Activated T-cell treated with anti-CD3 and anti-CD28 coated beads for 1 hour (primary cell): ENCODE data around the gene TNFSF10.
"Not testable (repeated sequence)": the region's sequence is repeated elsewhere in the genome, so short reads cannot be mapped to it uniquely, and the experiment has no call there.

Source experiments
- DNase-seq: peaks from one replicate; pipeline ENCODE4 v3.0.0-alpha.2; 2020; ENCODE audit warnings: low read depth

Gene TNFSF10

DNA sequence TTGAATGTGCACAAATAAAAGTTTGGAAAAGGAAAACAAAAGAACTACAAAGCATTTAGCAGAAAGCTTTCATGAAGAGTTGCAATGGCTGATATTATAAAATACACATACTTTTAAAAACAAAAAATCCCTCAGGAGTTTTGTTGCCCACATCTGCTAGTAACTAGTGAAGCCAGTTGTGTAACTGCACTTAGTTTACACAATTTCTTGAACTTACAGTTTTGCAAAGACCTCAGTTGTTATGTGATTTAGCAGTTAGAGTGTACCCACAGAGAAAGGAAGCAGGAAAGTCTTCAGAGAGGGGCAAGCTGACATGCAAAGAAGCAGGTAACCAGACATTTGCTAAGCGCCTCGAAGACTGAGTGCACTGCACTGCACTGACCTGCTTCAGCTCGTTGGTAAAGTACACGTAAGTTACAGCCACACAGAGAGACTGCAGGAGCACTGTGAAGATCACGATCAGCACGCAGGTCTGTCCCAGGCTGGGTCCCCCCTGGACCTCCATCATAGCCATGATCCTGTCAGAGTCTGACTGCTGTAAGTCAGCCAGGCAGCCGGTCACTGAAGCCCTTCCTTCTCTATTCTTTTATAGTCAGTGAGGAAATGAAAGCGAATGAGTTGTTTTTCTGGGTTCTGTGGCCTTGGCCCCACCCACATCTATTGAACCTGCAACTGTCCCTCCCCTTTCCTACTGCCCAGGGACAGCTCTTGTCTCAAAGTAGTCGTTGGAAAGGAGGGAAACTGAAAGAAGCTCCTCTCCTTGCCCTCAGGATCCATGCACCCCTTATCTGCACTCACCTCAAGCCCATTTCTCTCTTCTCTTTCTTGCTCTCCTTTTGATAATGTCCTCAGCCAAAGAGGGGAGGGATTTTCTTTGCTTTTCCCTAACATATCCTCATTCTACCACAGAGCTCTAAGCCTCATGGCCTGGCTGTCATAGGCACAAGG is at the start of gene TNFSF10:
Gene TNFSF10, minus strand, starts transcription at position 560 of the 948 bp plus-strand sequence. Its CDS starts 46 bp downstream, at position 514.
- DNase-seq, result peak; percentile 25

DNA sequence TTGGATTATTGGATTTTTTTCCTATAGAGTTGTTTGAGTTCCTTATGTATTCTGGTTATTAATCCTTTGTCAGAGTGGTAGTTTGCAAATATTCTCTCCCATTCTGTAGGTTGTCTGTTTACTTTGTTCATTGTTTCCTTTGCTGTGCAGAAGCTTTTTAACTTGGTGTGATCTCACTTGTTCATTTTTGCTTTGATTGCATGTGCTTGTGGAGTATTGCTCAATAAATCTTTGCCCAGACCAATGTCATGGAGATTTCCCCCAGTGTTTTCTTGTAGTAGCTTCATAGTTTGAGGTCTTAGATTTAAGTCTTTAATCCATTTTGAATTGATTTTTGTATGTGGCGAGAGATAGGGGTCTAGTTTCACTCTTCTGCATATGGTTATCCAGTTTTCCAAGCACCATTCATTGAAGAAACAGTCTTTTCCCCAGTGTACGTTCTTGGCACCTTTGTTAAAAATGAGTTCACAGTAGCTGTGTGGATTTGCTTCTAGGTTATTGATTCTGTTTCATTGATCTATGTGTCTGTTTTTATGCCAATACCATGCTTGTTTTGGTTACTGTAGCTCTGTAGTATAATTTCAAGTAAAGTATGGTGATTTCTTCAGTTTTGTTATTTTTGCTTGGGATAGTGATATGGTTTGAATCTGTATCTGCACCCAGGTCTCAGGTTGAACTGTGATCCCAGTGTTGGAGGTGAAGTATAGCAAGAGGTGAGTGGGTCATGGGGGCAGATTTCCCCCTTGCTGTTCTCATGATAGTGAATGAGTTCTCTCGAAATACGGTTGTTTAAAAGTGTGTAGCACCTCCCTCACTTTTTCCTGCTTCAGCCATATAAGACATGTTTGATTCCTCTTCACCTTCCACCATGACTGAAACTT is 46.1 kb upstream of the TNFSF10 start:
- no peak for DNase-seq

DNA sequence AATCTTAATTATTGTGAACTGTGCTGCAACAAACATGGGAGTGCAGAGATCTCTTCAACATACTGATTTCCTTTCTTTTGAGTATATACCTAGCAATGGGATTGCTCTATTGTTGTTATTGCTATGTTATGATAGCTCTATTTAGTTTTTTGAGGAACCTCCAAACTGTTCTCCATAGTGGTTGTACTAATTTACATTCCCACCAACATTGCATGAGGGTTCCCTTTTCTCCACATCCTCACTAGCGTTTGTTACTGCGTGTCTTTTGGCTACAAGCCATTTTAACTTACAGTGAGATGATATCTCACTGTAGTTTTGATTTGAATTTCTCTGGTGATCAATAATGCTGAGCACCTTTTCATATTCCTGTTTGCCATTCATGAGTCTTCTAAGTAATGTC is 45.5 kb upstream of the TNFSF10 start:
- DNase-seq, result no peak

DNA sequence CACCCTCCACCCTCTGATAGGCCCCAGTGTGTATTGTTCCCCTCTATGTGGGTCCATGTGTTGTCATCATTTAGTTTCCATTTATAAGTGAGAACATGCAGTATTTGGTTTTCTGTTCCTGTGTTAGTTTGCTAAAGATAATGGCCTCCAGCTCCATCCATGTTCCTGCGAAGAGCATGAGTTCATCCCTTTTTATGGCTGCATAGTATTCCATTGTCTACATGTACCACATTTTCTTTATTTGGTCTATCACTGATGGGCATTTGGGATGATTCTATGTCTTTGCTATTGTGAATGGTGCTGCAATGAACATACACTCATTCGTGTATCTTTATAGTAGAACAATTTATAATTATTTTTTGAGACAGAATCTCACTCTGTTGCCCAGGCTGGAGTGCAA is 43.6 kb upstream of the TNFSF10 start:
- not testable (repeated sequence) for DNase-seq

DNA sequence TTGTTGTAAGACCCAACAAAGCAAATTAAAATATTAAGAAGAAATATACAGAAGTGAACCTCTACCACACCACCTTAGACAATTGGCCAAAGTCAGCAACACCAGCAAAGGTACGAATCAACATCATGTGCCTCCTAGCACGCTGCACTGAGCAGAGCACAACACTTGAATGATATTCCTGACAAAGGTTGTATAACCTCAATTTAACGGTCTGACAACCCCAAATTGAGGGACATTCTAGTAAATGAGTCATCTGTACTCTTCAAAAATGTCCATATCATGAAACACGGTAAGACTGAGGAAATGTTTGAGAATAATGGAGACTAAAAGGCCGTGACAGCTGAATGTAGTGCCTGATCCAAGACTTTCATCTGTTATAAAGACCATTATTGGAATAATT is 41.3 kb upstream of the TNFSF10 start:
- DNase-seq, result no peak

DNA sequence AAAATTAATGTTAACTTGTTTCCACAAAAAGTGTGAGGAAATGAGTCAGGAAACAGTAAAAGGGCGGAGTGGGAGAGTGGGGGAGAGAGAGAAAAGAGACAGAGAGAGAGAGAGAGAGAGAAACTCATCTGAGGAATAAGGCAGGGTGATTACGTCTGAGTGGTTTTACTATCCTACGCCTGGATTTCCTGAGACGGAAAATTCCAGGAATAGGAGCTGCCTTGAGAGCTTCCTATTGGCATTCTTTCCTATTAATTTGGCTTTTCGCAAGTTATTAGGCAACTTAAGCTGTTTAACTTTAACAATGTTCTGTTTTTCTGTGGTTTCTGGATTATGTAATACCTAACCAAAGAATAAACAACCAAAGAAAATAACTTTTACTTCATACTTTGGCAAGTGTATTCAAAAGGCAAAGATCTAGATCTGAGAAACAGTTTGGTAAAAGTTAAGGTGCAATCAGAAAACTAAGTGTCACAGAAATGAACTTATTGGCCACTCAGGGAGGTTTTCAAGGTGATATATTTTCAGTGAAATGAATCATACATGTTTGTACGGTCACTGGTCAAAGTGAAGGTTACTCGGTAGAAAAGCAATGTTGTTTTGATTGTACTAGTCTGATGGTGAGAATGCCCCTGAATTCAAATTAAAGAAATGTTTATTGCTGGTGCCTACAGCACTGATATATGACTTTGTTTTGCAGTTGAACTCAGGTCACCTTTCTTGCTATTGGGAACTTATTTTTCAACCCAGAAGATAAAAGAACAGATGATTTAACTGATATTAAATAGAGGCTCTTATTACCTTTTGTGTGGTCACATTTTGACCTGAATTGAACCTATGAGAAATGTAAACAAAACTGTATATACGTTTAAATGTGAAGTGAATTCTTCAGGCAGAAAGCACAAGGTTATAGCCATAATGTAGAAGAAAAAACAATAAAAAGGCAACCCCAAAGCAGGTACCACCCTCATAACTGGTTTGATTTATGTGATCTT is 39.9 kb upstream of the TNFSF10 start:
- DNase-seq, result no peak

DNA sequence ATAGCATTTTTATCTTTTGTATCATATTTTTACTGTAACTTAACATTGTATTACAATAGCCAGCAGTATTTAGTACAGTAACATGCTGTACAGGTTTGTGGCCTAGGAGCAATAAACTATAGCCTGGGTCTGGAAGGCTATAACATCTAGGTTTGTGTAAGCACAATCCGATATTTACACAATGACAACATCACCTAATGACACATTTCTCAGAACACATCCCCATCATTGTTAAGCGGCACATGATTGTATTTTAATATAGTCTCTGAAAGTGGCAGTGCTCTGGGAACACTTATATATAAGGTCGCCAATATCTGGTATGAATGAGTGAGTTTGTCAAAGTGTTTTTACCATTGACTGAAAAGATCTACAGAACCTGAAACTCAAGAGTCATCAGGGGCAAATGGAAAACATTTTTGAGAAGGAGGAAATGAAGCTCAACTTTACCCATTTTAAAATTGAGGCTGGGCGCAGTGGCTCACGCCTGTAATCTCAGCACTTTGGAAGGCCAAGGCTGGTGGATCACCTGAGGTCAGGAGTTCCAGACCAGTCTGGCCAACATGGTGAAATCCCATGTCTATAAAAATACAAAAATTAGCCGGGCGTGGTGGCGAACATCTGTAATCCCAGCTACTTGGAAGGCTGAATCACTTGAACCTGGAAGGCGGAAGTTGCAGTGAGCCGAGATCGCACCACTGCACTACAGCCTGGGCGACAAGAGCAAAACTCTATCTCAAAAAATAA is 38.8 kb upstream of the TNFSF10 start:
- no peak for DNase-seq

DNA sequence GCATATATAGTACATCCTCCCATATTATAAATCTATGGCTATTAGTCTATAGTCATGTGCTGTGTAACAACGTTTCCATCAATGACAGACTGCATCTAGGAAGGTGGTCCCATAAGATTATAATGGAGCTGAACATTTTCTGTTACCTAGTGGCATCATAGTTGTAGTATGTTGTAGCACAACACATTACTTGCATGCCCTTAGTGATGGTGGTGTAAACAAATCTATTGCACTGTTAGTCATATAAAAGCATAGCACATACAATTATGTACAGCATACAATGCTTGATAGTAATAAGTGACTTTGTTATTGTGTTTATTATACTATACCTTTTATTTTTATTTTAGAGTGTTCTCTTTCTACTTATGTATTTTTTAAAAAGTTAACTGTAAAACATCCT is 37.4 kb upstream of the TNFSF10 start:
- DNase-seq, result no peak

DNA sequence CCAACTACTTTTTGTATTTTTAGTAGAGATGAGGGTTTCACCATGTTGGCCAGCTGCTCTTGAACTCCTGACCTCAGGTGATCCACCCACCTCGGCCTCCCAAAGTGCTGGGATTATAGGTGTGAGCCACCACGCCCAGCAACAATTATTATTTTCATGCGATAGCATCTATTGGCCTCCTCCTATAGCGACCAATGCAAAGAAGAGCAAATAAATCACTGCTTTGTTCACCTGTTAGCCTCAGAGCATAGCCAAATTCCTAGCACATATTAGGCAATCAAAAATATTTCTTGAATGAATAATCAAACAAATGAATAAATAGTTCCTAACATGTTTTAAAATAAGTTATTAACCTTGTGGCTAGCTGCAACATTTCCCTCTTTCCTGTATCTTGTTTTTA is 36.8 kb upstream of the TNFSF10 start:
- no peak for DNase-seq

DNA sequence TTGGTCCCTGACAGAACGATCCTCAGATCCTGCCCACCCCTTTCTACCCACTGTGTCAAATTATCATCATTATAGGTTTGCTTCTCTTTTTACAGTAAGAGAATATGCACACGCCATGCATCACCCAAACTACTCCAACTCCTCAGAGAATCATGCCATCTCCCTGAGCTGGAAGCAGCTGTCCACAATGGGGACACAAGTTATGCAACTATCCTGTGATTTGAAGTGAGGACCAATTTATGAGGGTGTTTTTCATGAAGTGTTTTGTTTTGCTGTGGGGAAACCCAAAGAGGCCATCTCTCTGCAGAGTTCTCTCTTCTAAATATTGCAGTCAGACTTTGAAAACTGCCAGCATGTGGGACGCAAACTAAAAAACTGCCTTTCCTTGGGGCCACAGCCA is 35.8 kb upstream of the TNFSF10 start:
- no peak for DNase-seq

DNA sequence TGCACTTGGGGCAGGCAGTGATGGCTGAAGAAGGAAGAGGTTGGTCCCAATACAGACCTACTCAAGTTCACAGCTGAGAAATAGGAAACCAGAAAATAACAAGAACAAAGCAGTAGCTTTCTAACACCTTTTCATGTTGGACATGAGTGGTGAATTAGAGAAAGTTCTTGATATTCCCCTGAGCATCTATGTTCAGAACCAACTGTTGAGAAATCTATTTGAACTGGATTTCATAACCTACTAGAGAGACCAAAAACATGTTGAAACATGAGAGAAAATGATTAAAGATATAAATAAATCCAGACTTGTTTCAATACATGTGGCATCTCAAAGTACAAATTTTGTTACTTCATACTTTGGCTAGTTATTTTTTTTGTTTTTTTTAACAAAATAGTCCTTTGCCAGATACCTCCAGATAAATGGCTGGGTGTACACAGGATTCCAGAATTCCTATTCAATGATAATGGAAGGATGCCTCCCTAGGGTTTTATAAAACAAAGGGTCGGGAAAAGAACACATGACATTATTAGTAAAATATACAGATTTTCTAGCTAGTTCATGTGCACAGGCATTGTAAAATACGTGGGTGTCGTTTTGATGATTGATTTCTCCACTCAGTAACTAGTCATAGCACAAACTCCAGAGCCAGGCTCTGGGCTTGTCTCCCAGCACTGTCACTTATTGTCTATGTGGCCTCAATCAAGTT is 34.4 kb upstream of the TNFSF10 start:
- DNase-seq, result no peak

DNA sequence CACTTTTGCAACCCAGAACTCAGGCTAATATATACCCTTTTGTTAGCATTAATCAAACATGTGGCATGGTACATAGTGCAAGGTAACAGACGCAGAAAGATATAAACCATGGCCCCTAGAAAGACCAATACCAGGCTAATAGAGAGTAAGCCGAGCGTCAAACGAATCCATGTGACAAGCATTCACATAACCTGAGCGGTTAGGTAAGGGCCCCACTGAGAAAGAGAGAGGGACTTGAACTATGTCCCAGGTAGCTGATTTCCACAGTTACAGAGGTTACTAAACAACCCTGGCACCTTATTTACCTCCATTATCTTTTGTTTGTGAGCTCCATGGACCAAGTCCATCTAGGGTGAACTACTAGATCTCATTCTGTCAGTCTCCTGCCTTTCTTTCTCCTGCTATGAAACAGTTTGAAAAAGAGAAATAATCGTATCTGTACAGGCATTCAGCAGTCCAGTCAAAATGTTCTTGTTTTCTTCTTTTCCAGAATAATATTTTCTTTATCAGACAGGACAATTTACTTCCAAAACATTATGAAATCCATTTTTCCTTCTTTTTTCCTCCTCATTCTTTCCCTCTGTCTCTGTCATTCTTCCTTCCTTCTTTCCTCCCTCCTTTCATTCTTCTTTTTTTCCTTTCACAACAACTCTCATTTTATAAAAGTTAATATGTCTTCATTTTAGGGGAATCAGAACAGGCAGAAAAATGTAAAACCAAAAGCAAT is 30.5 kb upstream of the TNFSF10 start:
- no peak for DNase-seq

DNA sequence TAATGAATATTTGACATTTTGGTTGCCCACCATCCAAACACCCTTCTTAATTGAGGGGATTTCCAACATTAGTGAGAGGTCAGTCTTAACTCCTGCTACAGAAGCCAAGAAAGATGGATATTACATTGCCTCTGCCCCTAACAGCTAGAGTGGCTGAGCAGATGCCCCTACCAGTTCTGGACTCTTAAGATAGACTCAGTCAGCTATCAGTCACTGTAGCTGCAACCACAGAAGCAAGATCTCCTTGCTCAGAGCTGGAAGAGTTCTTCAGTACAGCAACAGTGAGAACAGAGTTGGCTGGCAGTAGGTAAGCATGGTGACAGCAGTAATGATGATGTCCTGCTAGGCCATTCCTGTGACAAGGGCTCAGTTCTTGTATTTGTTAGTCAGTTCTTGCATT is 29.4 kb upstream of the TNFSF10 start:
- no peak for DNase-seq

DNA sequence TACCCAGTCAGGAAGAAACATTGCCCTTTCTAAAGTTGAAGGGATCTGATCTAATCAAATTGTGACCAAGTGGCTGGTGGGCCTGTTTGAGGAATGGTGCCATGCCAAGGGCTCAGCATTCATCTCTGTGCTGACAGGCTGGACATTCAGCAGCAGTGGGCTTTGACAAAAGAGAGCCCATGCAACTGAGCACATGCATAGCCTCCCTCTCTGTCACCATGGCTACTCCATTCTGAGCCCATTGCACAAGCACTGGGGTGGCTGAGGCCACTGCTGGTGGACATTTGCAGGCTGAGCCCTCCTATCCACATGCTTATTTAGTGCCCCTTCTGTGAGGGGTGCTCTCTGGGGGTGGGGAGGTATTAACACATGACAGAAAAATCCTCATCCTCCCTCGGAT is 28.6 kb upstream of the TNFSF10 start:
- no peak for DNase-seq

DNA sequence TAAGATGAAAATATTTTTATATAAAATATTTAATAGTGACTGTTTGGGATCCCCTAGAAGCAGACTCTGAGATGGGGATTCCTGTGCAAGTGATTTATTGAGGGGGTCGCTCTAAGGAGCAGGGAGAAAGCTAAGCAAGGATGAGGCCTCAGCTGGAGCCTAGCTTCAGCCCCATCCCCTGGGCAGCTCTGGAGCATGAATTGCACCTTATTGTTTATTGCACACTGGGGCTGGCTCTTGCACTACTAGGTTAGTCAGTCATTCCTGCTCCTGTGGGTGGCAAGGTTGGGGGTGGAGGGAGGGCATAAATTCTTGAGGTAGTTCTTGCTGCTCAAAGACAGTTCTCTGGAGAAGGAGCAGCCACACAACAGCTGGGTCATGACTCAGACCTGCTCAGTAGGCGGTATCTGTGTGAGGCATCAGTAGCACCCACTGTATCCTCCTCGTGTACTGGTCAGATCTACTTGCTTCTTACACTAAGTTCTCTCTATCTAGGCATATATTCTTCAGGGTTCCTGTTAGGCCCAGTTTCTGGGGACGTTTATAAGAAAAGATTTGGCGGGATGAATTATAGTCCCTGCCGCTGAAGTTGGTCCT is 27.2 kb upstream of the TNFSF10 start:
- DNase-seq, result peak; percentile 11

DNA sequence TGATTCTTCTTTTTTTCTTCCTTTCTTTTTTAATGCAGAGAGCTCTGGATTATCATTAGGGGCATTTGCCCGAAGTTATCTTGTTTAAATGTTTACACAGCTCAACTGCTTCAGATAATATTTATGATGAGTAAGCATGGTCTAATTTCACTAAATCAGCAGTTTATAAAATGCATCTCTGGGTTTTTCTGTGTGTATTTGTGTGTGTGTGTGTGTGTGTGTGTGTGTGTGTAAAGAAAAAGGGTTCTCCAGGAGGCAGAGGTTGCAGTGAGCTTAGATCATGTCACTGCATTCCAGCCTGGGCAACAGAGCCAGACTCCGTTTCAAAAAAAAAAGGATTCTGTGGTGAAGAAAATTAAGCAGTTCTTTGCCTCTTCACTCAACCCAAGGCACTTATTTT is 25.9 kb upstream of the TNFSF10 start:
- no peak for DNase-seq

DNA sequence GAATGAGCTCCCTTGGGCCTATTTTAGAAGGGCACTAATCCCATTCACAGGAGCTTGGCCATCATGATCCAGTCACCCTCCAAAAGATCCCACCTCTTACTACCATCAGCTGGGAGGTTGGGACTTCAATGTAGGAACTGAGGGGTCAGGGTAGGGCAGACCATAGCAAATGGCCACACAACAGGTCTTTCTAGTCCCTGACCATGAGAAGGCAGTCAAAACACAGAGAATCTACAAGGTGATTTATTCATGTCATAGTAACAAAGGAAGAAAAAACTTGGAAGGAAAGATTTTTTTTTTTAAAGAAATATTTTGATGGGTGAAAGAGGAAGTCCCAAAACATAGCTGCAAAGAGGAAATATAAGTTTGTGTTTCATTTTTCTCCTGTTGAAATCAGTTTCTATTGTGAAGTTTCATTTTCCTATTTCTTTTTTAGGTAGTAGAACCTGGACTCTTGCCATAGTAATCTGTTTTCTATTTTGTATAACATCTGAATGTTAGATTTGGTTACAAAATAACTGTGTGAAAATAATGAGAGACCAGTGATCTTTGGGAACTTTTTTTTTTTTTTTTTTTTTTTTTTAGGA is 23.5 kb upstream of the TNFSF10 start:
- no peak for DNase-seq

DNA sequence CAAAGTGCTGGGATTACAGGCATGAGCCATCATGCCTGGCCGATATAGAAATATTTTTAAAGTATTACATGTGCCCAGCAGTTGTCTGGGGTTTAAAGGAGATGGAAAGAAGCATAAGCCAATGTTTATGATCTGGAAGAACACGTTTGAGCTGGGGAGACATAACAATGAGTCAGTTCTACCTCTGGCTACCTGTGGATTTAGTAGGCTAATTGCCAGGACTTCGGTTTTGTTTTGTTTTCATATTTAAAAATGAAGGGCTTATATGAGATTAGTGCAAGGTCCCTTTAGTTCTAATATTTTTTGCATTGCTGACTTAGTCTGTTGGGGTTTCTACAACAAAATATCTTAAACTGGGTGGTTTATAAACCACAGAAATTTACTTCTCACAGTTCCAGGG is 22.9 kb upstream of the TNFSF10 start:
- DNase-seq, result no peak

DNA sequence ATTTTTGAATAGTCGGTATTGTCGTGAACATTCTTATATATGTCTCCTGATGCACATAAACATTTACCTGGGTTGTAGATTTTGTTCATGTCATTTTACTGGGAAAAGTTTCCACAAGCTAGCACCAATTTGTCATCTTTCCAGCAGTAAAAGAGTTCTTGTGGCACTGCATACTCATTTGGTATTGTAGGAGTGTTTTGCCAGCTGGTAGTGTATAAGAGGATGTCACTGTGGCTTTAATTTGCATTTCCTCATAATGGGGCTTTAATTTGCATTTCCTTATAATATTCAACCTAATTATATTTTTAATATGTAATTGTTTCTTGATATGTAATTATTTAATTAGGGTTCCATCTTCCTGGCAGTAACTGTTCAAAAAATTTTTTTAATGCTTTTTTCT is 21.2 kb upstream of the TNFSF10 start:
- no peak for DNase-seq
